Medulla oblongata (tissue), 1 donor: ENCODE measurements around the gene TGM1.

Experiments used
- DNase-seq: peaks from one replicate; pipeline ENCODE4 v3.0.0-alpha.2; 2015; ENCODE audit errors: extremely low spot score

Gene TGM1

DNA sequence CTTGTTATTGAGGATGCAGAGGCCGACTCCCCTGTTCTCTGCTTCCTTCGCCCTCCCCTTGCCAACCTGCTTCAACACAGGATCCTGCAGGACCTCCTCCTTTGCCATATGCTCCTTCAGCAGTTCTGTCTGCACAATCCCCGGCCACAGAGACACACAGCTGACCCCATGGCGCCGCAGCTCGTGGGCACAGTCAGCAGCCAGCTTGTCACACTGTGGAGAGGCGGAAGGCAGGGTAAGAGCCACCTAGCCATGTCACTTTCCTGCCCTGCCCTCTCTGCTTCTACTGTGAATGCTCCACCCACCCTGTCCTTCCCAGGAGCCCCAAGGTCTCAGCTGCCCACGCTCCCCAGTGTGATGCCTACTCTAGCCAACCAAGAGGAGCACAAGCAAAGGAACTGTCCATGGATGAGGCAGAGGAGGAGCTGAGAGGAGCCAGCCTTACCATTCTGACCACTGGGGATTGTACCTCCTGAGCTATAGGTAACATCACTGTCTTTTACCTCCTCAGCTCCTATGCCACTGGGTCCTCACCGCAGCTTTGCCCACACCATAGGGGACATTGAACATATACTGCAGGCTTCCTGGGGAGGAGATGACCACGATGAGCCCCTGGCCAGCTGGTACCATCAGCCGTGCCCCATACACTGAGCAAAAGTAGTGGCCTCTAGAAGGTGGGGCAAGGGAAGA is 29.3 kb upstream of the TGM1 start:
- no peak for DNase-seq

DNA sequence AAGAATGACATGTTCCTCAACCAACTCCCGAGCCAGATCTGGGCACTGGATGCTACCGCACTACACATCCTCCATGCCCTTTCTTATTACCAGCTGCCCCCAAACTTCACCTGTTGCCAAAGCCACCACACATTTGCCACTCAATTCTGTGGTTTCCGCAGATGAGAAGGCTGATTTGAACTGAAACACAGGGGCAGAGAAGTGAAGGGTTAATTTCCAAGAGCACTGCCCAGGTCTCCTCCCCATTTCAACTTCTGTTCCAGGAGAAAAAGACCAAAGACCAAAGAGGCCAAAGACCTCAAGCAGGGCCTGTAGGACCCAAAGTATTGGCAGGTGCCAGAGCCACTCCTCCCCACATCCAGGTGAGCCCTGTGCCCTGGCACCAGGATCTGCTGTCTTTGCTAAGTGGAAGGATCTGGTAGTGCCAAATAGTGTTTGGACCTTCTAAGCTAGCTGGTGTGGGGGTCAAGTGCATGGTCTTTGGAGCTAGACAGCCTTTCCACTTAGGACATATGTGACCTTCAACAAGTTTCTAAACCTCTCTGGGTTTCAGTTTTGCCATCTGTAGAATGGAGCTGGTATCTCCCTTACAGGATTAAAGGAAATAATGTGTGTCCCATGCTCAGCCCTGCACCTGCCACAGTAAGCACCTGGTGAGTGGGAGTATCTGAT is 28.6 kb upstream of the TGM1 start:
- DNase-seq: no peak

DNA sequence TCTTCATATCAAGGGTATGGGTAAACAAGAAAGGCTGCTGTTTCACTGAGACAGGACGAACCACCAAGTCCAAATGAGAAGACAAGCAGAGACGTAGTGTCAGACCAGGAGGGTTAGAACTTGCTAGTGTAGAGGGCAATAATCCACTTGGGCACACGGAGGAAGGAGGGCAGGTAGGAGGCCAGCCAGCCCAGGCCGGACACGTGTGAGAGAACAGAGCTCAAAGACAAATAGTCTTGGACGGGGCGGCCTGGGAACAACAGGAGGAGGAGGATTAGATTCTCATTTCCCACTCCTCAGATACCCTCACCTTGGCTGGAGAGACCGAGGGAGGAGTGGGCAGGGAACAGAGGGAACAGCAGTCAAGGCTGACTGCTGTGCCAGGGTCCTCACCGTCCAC is 27.8 kb upstream of the TGM1 start:
- no peak for DNase-seq

DNA sequence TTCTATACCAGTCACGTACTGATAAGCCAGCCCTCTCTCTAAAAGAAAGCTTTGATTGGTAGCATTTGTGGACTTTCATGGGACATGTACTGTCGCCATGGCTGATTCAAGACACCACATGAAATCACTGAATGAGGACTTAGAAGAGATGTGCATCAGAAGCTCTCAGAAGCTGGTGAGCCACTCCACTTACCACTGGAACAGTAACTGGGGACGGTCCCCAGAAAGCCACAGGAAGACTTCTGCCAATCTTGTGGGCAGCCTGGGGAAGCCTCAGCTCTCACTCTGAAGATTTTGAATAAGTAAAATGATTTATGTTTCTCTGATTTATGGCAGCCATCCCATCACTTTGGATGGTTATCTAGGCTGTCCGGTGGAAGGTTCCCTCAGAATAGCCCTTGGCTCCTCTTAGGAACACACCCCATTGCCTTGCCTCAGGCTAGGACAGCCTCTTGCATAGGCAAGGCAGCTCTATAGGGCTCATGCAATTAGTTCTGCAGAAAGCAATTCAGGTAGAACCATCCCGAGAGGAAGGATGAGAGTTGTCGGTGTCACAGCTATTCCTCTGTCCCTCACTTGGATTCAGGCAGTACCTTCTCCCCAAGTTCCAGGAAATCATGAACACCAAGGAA is 26.8 kb upstream of the TGM1 start:
- DNase-seq: no peak

DNA sequence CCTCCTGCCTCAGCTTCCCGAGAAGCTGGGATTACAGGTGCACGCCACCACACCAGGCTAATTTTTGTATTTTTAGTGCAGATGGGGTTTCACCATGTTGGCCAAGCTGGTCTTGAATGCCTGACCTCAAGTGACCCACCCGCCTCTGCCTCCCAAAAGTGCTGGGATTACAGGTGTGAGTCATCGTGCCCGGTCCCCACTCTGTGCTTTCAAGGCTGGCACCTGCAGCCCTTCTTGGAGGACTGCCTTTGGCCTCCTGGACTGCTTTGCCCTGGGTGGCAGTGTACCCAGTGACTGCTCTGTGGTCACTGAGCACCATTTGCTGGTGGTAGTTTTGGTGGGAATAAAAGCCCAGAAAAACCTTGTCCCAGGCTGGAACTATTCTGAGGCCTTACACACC is 24.0 kb upstream of the TGM1 start:
- no peak for DNase-seq

DNA sequence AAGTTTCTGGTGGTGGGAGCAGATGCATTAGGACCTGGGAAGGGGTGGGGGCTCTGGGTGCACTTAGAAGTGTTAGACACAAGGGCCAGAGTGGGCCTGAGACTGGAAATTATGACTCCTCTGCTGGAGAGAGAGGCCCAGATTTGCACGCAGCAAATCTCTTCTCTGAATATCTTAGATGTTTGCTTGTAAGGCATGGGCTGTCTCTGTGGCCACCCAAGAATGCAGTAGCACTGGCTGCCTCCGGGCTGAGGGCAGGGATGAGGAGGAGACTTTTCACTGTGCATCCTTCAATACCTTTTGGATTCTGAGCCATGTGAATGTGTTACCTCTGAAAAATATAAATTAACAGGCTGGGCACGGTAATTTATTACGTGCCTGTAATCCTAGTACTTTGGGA is 22.4 kb upstream of the TGM1 start:
- no peak for DNase-seq

DNA sequence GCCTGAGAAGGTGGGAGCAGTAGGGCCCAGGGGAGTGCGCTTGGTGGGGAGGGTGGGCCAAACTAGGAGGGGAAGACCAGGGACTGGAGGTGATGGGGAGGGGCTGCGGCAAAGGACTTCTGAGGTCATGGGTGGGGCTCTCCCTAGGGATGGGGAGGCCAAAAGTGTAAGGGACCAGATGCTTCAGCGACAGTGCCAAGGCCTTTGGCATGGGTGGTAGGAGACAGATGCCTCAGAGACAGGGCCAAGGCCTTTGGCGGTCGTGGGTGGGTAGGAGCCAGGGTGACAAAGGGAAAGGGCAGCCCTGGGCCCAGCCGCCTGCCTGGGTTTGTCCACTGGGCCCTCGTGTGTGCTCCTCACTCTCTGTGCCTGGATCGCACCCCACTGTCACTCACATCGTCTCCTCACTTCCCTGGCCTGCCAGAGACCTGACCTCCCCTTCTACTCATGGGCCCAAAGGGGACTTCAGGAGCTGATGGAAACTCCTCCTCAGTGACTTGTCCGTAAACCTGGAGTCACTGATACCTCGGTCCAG is 21.6 kb upstream of the TGM1 start:
- DNase-seq: no peak

DNA sequence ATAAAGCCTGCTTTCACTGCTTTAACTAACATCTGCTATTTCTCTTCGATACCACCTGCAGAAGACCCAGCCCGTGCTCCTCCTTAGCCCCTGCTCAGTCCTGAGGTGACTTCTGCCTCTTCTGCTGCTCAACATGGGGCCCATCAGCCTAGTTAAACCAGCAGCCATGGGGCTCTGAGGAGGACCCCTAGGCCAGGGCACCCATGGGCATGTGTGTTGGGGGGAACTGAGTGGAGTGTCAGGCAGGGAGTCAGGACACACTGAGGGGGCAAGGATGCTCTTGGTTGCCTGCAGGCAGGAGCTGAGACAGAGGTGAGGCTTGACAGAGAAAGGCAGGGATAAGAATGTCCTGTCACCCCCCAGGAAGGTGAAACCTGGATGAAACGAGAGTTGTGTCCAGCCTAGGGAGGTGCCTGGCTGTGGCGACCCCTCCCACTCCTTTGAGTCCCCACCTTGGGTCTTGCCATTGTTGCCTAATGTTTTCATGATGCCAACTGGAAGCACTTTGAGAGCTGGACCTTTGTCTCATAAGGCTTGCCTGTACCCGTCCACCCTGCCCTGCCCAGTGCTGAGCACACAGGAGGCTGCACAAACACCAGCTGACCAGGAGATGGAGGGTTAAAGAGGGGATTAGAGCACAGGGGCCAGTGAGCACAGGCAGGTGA is 21.0 kb upstream of the TGM1 start:
- DNase-seq: no peak

DNA sequence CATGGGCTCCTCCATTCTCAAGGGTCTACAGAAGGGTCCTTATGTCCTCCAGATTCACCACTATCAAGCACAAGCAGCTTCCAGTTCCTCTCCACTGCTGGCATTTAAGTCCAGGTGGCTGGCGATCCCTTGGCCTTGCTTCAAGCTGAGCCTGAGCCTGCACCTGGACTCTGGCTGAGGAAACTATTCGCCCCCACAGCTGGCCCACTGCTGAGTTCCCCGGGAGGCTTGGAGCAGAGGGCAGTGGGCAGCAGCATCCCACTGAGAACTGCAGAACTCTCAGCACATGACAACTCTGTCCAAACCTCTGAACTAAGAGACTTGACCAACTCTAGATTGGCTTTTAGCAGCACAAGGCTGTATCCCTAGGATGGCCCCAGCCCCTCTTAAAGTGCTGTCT is 19.8 kb upstream of the TGM1 start:
- DNase-seq: no peak

DNA sequence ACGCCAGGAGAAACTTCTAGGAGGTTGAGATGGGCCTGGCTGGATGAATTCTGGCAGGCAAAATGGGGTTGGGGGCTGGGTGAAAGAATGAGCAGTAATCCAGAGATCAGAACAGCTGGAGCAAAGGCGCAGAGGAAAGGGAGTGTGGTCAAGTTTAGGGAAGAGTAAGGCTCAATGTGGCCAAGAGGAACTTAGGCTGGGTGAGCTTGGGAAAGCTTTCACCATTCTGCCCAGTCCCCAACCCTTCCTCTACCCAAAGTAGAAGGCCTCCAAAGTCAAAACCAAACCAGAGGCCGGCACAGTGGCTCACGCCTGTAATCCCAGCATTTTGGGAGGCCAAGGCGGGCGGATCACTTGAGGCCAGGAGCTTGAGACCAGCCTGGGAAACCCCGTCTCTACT is 18.7 kb upstream of the TGM1 start:
- DNase-seq: no peak

DNA sequence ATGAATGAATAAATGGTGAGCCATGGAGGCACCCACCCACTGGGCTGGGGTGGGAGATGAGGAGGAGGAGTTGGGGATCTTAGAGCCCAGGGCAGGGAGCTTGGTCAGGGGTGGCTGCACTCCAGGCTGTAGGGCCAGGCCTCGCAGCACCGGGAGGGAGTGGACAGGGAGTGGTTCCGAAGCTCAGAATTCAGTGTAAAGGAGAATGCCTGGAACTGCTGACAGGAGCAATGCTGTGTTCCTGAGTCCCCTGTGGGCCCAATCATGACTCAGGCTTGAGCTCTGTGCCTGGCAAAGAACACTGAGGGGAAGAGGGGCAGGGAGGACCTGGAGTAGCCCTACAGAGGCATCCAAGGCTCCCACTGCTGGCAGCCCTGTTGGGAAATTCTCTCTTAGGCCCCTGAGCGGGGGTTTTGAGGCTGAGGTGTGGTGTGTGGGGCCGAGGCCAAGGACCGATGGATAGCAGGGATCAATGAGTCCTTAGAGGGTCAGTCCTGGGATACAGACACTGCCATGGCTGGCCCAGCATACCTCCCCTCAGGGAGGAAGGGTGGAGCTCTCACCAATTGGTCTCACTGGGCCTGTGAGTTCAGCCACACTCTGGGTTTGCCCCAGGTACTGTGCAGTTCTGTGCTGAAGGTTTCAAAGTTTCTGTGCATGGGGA is 18.0 kb upstream of the TGM1 start:
- DNase-seq: no peak

DNA sequence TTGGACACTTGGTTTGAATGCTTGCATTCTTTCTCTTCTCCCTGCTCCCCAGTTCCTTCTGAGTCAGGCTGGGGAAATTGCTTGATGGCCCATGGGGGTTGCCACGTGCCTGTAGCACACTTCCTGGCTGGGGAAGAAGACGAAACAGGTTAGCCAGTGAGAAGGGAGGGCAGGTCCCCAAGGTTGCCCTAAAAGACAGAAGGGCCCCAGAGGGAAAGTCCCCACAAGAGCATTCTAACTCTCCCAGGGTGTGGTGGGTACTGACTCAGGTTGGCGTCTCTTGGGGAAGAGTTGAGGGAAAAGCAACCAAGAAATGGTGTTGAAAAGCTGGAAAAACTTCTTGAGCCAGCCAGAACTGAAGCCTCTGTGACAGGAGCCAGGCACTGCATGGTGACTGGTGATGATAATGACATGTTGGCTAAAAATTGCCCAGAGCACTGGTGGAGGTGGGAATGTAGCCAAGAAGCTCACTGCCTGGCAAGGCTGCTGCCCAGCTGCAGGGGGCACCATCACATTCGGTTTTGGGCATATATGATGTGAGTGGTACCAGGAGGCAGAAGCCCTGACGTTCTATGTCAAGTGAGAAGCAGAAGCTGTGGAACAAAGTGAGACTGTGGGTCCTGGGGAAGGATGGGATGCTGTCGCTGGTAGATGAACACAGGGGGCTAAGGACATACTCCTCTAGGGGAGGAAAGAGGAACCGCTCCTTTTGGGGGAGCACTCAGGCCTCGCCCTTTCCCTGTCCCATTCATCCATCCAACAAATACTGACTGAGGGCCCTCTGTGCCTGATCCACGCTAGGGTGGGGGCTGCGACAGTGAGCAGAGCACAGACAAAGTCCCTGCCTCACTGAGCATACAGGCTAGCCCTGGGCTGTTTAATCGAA is 16.6 kb upstream of the TGM1 start:
- DNase-seq: peak; percentile 67

DNA sequence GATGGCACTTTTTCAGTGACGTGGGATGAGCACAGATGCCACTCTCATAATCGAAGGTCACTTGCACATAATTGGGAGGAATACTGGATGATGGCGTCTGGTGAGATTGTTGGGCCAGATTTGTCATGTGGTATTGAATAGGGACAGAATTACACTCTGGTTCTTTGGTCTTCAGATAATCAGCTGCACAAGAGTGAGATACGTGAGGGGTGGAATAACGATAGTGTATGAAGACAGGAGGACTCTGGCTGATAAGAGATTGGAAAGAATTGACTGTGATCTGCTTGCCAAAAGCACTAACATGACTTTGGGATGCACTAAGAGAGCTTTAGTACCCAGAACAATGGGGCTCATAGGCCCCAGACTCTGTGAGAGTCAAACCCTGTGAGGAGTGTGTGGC is 15.4 kb upstream of the TGM1 start:
- no peak for DNase-seq

DNA sequence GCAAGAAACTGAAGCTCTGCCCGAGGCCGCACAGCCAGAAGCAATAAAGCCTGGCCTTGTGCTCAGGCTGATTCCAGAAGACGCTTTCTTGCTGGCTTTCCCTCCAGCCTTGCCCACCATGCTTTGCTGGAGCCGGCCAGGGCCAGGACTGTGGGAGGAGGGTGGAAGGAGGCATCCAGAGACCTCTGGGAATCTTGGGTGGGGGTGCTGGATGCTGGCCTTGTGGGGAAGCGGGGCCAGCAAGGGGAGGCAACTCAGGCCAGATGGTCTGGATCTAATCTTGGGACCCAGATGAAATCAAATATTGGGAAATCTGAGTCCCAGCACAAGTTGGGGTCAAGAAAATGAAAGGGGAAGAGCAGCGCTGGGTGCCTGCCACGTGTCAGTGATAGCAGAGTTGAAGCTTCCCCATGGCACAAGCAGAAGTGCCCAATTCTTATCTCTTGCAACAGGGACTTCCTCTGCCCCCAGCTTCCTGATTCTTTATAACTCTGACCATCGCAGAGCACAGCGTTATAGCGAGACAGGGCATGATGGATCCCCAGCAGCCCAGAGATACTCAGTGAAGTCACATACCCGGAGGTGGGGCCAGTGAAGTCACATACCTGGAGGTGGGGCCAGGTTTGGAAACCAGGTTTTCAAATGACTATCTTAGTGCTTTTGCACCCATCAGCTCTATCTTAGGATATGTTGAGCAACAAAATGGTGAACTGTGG is 14.8 kb upstream of the TGM1 start:
- peak; percentile 67 for DNase-seq

DNA sequence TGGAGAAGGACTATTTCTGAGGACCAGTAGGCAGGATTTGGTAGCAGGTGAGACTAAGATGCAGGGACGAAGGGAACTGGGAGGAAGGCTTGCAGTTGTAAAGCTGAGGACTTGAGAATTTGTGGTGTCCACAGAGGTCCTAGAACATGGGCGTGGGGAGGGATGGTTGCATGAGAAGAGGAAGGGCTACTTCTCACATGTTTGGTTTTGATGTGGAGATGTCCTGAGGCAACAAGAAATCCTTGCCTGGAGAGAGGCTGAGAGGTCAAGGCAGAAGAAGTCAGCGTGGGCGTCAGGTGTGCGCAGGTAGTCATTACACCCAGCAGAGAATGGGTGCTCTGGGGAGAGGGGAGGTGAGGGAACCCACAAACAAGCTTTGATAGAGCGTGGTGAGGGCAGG is 14.1 kb upstream of the TGM1 start:
- DNase-seq: no peak

DNA sequence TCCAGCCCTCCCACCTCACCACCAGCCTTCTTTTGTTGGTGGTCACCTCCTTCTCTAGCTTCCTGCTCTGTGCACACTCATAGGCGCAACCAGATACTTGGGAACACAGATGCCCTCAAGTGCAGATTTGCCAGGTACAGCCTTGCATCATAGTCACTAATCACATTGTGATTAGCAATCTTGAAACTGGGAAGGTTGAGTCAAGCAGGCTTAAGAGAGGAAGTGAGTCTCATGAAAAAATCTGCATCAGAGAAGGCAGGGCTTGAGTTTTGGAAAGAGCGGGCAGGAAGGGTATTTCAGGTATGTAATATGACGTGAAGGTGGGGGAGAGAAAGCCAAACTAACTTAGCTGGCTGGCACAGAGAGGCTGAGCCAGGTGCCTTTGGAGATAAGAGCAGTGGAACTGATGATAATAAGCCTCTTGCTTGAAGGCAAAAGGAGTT is 11.1 kb upstream of the TGM1 start:
- DNase-seq: peak; percentile 86

DNA sequence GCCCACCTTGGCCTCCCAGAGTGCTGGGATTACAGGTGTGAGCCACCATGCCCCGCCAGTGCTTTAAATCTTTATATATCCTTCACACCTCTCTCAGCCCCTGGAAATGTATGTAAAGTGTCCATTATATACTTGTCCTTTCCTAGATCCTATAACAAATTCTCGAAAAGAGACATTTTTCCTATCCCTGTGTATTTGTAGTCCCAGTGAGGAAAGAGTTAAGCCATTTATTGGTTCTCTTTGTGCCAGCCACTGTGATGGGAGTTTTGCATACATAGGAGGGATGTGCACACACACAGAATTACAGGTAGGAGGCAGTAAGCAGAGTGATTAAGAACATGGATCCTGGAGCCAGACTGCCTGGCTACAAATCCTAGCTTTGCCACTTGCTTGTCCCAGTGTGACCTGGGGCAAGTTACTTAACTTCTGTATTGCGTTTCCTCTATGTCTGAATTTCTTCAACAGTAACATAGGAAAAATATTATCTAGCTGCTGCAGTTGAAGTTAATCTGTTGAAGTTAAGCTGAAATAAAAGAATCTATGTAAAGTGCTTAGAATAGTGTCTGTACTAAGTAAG is 10.5 kb upstream of the TGM1 start:
- no peak for DNase-seq

DNA sequence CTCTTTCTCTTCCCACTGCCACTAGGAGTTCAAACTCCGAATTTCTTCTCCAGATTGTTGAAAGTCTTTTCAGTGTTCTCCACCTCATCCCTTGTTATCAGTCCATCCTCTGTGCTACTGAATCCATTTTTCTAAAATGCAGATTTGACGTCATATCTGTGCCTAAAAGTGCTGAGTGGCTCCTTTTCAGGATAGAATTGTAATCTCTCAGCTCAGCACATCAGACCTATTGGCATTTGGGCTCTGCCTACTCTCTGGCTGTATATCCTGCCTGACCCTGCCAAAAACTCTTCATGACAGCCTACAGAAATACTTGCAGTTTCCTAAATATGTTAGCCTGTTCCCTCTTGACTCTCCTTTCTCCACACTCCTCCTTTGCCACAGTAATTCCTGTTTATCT is 9.5 kb upstream of the TGM1 start:
- DNase-seq: no peak

DNA sequence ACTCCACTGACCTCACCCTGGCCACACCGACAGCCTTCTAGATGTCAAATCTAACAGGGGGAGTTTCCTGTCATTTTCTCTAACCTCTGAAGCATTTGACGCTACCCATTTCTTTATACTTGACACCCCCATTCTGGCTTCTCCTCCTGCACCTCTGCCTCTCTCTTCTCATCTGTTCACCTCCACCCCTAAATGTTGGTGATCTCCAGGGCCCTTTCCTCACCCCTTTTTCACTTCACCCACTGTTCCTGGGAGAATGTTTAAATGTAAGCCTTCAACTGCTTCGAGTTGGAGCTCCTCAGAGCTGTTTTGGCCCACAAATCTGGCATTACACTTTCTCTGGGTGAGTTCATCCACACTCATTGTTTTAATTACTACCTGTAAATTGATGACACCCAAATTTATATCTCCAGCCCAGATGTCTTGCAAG is 8.9 kb upstream of the TGM1 start:
- DNase-seq: no peak
